HCT116 (cell line): ENCODE results near the gene NCOA6.

ENCODE experiments used
- CTCF ChIP-seq, 3 experiments: fragments of 200-600 bp in 1 of 3; sonication (generic) in 1 of 3; IDR thresholded peaks in 2 of 3; conservative IDR thresholded peaks in 1 of 3; 2 replicates each; pipeline ENCODE4 v1.5.1; 2012 to 2017; ENCODE audit warnings: low read depth in 2 of 3, low read length in 2 of 3, antibody characterized with exemption in 1 of 3, borderline replicate concordance in 1 of 3, control low read depth in 1 of 3, mild to moderate bottlenecking in 1 of 3, mixed read lengths in 1 of 3, mixed run types in 1 of 3, moderate library complexity in 1 of 3; ENCODE audit not compliant: insufficient read depth in 1 of 3
- EZH2 ChIP-seq: fragments of 200-600 bp; sonication (generic); IDR thresholded peaks from 2 replicates; pipeline ENCODE4 v1.6.1; 2017; ENCODE audit warnings: antibody characterized with exemption, mixed run types
- JUND ChIP-seq: IDR thresholded peaks from 2 replicates; pipeline ENCODE4 v1.6.1; 2012
- SP1 ChIP-seq: IDR thresholded peaks from 2 replicates; pipeline ENCODE4 v1.6.1; 2012; ENCODE audit warnings: low read depth
- ZNF274 ChIP-seq: fragments of 200-500 bp; sonication (Bioruptor generic); IDR thresholded peaks from 2 replicates; pipeline ENCODE4 v1.6.1; 2014; ENCODE audit warnings: mild to moderate bottlenecking, low read depth, low read length, inconsistent platforms
- TF ChIP-seq, protein P1 (sequence below): IDR thresholded peaks from 2 replicates; pipeline ENCODE4 v1.6.1; 2012; ENCODE audit warnings: low read depth

- TF ChIP-seq EZH2, result no peak
- no peak for TF ChIP-seq CTCF (IDR thresholded peaks at IDR 0.05 in 2 of 3, conservative IDR thresholded peaks at IDR 0.05 in 1 of 3; ENCODE audit: borderline replicate concordance in 1 of 3, insufficient read depth in 1 of 3, low read depth in 2 of 3, low read length in 2 of 3)
- no peak for TF ChIP-seq SP1
- TF ChIP-seq, protein P1, sequence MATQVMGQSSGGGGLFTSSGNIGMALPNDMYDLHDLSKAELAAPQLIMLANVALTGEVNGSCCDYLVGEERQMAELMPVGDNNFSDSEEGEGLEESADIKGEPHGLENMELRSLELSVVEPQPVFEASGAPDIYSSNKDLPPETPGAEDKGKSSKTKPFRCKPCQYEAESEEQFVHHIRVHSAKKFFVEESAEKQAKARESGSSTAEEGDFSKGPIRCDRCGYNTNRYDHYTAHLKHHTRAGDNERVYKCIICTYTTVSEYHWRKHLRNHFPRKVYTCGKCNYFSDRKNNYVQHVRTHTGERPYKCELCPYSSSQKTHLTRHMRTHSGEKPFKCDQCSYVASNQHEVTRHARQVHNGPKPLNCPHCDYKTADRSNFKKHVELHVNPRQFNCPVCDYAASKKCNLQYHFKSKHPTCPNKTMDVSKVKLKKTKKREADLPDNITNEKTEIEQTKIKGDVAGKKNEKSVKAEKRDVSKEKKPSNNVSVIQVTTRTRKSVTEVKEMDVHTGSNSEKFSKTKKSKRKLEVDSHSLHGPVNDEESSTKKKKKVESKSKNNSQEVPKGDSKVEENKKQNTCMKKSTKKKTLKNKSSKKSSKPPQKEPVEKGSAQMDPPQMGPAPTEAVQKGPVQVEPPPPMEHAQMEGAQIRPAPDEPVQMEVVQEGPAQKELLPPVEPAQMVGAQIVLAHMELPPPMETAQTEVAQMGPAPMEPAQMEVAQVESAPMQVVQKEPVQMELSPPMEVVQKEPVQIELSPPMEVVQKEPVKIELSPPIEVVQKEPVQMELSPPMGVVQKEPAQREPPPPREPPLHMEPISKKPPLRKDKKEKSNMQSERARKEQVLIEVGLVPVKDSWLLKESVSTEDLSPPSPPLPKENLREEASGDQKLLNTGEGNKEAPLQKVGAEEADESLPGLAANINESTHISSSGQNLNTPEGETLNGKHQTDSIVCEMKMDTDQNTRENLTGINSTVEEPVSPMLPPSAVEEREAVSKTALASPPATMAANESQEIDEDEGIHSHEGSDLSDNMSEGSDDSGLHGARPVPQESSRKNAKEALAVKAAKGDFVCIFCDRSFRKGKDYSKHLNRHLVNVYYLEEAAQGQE, result no peak
- no peak for TF ChIP-seq ZNF274
- TF ChIP-seq JUND, result no peak
Observed at GRCh38 chr20:34792687-34793363, 32.6 kb downstream of the NCOA6 start.
